Measurements from ENCODE around the gene VGF.
"Not testable (repeated sequence)": the region's sequence is repeated elsewhere in the genome, so short reads cannot be mapped to it uniquely, and the experiment has no call there.

VGF gene

GRCh38 chr7:101165075-101165957, at the start of gene VGF:
Gene VGF, minus strand, starts transcription at chr7:101165569. Its CDS starts 726 bp downstream, at chr7:101164843.
- DNase-seq = peak; percentile 95

DNA sequence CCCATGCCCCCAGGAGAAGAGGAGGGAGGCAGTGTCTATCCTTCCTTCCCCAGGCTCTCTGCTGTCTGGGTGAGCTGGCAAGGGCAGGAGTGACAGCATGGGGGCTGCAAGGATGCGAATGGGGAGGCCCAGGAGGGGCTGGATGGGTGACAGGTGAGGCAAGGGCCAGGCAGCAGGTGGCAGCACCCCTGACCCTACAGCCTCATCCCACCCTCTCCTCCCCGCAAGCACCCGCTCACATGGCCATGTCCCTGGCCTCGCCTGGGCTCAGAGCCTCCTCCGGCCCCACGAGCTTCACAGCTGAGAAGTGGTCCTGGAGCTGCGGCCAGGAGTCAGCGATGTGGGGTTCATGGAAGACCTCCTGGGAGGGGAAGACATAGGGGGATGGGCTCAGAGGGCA, 46.6 kb upstream of the VGF start:
- no peak for DNase-seq

DNA sequence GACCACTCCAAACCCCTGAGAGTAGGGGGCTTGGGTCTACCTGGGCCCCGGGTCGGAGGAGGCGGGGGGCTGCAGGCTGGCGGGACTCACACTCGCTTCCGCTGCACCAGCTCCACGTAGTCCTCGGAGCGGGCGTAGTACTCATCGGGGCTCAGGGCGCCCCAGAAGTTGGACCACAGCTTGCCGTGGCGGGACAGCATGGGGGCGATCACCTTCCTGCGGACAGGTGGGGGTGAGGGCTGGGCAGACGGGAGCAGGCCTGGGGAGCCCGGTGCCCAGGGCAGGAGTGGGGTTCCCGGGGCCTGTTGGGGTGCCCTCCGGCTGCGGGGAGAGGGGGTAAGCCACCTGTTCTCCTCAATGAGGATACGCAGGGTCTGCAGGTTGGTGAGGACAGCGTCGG, 46.1 kb upstream of the VGF start:
- DNase-seq = no peak

DNA sequence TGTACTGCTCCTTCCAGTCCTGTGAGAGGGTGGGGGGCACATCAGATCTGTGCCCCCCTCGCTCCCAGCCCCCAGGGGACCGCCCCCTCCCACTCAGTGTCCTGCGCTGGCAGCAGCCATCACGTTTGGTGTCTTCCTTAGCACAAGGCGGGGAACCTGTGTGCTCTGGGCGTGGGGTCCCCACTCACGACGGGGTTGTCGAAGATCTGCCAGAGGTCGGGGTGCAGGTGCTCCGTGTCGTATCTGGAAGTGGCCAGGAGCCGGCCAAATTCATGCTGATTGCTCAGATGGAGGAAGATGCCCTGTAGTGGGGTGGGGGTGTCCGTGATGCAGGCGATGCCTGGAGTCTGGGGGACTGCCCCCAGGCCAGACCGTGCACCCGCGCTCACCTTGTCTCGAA, 44.8 kb upstream of the VGF start:
- DNase-seq = no peak

DNA sequence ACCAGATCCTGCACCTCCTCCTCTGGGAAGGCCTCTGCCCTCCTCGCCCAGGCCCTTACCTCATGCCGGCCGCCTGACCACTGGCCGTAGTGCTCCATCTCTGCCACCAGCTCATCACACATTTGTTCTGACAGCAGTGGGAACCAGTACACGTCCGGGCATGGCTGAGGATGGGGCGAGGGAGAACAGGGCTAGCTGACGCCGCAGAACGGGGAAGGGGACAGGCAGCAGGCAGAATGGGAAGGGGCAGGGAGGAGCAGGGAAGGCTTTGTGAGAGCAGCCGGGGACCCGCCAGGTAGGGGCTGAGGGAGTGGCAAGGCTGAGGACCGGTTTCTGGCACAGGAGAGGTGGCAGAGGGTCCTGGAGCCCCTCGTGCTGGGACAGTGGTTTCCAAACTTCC, 43.4 kb upstream of the VGF start:
- no peak for DNase-seq

GRCh38 chr7:101207459-101207858, 42.1 kb upstream of the VGF start:
- DNase-seq = no peak

DNA sequence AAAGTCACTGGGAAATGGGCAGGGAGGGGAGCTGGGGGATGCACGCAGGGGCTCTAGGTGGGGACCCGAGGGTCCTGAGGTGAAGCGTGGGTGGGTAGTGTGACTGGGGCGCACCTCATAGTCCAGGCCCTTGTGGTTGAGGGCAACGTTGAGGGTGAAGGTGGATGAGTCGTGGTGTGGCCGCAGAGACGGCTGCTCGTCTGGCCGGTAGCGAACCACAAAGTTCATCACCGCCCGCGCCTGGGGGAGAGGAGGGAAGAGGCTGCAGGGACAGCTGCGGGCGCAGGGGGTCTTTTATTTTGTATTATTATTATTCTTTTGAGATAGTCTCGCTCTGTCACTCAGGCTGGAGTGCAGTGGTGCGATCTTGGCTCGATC, 41.3 kb upstream of the VGF start:
- DNase-seq = no peak

GRCh38 chr7:101205901-101206664, 40.7 kb upstream of the VGF start:
- DNase-seq = no peak

DNA sequence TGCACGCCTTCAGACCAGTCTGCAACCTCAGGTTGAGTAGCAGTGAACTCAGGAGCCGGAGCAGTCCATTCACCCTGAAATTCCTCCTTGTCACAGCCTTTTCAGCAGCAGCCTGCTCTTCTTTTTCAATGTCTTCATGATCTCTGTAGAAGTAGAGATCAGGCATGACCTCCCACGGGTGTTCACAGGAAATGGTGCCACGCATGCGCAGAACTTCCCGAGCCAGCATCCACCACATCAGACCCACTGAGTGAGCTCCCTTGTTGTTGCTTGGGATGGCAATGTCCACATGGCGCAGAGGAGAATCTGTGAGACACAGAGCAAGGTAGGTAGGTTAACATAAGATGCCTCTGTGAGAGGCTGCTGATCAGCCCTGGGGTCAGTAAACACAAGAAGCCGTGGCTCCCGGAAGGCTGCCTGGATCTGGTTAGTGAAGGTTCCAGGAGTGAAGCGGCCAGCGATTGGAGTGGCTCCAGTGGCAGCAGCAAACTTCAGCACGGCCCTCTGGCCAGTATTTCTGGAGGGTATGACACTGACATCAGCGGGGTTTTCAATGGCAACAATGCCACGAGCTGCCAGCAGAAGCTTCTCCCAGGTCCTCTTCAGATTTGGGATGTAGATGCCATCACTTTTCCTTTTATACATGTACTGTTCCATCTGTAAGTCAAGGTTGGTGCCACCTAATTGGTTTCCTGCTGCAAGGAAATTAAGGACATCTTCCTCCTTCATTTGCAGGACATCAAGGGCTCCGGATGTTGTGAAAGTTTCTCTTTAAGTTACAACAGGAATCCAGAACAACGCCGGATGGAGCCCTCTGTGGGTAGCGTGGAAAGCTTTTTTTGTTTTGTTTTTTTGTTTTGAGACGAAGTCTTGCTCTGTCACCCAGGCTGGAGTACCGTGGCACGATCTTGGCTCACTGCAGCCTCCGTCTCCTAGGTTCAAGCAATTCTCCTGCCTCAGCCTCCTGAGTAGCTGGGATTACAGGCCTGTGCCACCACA, 38.7 kb upstream of the VGF start:
- not testable (repeated sequence) for DNase-seq

DNA sequence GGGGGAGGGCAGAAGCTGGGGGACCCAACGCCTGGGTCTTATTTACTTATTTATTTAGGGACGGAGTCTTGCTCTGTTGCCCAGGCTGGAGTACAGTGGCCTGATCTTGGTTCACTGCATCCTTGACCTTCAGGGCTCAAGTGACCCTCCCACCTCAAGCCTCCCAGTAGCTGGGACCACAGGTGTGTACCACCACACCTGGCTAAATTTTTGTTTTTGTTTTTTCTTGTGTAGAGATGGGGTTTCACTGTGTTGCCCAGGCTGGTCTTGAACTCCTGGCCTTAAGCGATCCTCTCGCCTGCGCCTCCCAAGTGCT, 37.2 kb upstream of the VGF start:
- no peak for DNase-seq

- DNase-seq = no peak
Measured at GRCh38 chr7:101201695-101202602, 36.6 kb upstream of the VGF start.

DNA sequence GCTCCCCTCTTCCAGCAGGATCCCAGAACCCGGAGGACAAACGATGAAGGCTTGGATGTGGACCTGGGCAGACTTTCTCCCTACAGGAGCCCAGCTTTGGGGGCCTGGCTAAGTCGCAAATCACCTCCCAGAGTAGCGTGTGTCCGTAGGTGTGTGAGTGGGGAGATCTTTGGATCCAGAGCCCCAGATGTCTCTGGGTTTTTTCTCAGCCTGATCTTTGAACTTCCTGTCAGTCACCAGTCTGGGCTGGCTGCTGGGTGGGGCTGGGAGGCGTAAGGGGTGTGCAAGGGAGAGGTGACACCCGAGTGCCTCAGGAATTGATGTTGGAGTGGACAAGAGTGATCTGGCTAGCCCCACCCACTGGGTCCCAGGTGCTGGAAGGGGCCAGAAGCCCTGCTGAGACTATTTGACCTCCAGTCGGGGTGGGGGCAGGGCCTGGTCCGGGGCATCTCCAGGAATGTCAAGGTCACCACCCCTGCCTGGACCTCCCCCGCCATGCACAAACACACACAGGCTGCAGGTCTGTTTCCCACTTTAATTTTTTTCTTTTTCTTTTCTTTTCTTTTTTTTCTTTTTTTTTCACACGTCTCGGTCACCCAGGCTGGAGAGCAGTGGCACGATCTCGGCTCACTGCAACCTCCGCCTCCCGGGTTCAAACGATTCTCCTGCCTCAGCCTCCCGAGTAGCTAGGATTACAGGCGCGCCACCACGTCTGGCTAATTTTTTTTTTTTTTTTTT, 35.7 kb upstream of the VGF start, which contains the start of gene MOGAT3:
MOGAT3 (minus strand) TSS at position 175 of the 738 bp plus-strand sequence. CDS start 182 bp downstream, outside the sequence.
- DNase-seq = no peak

DNA sequence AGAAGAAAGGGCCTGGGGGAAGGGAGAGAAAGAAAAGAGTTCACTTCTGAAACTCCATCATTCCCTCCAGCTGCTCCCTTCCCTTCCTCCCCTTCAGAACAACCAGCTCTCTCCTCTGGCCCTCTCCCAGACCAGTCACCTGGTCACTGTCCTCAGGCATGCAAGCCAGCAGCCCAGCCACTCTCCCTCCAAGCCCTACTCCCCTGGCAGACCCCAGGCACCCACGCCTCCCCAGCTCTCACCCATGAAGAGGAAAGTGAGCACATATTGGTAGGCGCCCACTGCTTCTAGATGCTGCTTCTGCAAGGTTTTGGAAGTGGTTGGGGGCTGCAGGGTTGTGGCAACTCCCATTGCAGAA, 35.1 kb upstream of the VGF start:
- no peak for DNase-seq

DNA sequence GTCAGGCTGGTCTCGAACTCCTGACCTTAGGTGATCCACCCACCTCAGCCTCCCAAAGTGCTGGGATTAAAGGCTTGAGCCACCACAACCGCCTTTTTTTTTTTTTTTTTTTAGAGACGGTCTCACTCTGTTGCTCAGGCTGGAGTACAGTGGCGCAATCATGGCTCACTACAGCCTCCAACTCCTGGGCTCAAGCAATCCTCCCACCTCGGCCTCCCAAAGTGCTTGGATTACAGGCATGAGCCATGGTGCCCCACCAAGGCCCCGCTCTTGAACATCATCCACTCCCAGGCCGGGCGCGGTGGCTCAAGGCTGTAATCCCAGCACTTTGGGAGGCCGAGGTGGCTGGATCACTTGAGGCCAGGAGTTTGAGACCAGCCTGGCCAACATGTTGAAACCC, 34.2 kb upstream of the VGF start:
- DNase-seq = not testable (repeated sequence)

DNA sequence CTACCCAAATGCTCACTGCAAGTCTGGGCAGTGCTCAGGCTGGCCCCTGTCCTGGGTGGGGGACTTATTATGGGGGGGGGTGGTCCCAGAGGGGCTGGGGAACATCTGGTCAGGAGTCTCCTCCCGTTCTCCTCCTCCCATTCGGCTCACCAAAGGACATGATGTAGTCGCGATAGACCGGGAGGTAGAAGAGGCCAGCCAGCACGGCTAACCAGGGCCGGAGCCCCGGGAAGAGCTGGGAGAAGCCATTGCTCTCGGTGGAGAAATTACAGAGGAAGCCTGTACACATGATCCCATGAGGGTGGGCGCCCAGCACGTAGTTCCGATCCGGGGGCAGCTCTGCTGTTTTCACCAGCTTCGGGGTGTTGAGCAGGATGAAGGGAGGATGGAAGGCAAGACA, 33.1 kb upstream of the VGF start:
- DNase-seq = no peak

- no peak for DNase-seq
Measured at GRCh38 chr7:101197991-101198390, 32.6 kb upstream of the VGF start.

DNA sequence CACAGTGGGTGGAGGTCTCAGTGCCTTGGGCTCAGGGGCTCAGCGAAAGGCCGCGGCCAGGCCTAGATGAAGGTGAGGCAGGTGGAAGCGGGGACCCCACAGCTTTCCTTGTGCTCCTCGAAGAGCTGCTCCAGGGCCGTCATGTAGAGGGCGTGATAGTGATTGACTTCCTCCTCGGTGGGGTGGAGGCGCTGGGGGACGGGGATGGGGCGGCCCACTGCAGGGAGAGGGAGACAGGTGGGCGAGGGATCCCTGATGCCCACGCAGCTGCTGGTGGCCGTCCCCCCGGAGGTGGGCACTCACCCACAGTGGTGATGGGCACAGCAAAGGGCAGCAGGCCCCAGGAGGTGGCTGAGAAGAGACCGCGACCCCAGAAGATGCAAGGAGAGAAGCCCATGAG, 30.5 kb upstream of the VGF start:
- DNase-seq = no peak

DNA sequence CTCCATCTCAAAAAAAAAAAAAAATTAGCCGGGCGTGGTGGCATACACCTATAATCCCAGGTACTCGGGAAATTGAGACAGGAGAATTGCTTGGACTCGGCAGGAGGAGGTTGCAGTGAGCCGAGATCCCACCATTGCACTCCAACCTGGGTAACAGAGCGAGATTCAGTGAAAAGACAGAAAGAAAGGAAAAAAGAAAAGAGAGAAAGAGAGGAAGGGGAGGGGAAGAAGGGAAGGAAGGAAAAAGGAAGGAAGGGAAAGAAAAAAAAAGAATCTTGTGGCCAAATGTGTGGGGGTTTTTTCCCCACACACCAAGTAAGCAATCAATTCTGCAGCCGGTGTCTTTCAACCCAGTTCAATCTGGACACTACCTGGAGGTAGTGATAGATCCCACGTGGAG, 23.7 kb upstream of the VGF start:
- DNase-seq = no peak

DNA sequence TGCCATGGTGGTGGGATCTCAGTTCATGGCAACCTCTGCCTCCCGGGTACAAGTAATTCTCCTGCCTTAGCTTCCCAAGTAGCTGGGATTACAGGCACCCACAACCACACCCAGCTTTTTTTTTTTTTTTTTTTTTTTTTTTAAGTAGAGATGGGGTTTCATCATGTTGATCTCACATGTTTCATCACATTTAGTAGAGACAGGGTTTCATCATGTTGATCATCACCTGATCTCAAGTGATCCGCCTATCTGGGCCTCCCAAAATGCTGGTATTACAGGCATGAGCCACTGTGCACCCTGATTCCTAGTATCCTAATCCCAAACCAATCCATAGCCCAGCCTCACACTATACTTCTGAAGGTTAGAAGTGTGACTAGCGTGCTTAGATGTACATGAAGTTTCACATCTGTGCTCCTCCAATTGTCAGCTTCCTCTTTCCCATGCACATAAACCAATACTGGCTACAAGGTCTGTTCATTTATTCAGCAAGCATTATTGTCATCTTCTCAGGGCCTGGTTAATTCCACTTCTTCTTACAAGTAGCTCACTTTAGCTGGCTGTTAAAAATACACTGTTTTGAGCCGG, 21.6 kb upstream of the VGF start:
- no peak for DNase-seq

DNA sequence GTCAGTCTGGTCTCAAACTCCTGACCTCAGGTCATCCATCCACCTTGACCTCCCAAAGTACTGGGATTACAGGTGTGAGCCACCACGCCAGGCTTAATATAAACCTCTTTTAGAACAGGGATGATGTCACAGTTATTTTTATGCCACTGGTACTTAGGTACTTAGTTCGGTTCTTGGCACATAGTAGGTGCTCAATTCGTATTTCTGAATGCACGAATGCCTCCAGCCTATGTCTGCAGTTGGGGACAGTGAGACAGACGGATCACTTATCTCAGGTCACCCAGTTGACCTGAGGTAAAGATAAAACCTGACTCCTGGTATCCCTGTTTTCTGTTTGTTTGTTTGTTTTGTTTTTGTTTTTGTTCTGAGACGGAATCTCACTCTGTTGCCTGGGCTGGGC, 20.8 kb upstream of the VGF start:
- no peak for DNase-seq

DNA sequence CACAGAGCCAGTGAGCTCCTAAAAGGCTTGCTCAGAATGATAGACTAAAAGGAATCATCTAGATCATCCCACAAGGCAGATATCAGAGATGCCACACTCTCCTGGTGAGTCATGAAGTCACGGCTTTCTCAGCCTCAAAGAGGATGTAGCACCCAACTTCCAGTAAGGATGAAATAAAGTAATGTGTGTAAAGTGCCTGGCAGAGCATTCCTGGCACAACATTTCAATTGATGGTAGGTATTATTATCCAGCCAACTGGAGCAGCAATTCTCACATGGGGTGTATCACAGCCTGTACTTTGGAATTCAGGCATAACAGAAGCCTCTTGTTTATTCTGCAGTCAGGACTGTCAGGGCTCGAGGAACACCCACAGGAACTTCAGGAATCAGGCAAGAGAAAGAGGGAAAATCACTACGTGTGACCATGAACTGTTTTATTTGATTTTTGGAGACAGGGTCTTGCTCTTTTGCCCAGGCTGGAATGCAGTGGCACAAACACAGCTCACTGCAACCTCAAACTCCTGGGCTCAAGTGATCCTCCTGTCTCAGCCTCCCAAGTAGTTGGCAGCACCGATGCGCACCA, 20.0 kb upstream of the VGF start:
- no peak for DNase-seq

Data from HCEC 1CT (cell line).